Activated naive CD4-positive, alpha-beta T cell (primary cell): ENCODE measurements around the gene CCDC85C.
"Not testable (repeated sequence)": the region's sequence is repeated elsewhere in the genome, so short reads cannot be mapped to it uniquely, and the experiment has no call there.

ENCODE experiments used
- DNase-seq, 4 experiments: peaks; one replicate each; lab custom pipeline; 2025; lab: John Stamatoyannopoulos, UW

The CCDC85C gene

DNA sequence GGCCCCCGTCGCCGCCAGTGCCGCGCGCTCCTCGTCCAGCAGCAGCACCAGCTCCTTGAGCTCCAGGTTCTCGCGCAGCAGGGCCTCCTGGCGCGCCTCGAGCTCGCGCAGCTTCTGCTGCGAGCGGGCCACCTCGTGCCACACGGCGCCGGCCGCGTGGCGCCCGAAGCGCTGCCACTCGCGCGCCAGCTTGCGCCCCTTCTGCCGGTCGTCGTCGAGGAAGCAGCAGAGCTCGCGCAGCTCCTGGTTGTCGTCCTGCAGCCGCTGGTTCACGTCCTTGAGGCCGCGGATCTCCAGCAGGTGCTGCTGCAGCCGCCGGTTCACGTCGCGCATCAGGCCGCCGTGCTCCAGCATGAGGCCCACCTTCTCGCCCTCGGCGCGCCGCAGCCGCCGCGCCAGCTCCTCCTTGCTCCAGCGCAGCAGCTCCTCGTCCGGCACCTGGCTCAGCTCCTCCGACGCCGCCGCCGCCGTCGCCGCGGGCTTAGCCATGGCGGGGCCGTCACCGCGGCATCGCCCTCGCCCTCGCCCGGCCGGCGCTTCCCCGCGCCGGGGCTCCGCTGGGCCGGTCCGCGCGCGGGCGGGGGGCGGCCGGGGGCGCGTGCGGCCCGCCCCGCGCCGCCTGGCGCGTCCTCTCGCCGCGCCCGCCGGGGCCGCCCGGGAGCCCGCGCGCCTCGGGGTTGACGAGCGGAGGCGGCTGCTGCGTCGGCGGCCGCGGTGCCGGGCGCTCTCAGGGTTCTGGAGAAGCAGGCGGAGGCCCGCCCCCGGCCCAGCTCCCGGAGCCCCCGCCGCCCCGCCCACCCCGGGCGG is at the start of gene CCDC85C:
CCDC85C (minus strand) TSS at position 737 of the 807 bp plus-strand sequence; CDS start at position 489, 248 bp downstream.
- peak in 2 of 4 experiments; percentile 16 to 45 for DNase-seq

DNA sequence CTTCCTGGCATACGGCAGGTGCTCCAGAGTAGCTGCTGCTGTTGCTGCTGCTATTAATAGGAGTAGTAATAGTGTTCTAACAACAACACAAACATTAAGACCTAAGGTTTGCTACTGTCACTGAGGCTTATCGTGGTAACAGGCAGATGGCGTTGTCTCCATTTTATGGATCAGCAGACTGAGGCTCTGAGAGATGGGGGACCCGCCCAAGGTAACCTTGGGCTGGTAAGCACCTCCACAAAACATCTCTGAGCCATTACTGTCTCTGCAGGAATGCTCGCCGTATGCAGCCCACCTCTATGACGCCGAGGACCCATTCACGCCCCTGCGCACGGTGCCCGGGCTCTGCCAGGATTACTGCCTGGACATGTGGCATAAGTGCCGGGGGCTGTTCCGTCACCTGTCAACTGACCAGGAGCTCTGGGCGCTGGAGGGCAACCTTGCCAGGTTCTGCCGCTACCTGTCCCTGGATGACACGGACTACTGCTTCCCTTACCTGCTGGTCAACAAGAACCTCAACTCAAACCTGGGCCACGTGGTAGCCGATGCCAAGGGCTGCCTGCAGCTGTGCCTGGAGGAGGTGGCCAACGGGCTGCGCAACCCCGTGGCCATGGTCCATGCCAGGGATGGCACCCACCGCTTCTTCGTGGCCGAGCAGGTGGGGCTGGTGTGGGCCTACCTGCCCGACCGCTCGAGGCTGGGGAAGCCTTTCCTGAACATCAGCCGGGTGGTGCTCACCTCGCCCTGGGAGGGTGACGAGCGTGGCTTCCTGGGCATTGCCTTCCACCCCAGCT is 48.1 kb upstream of the CCDC85C start:
- no peak for DNase-seq

DNA sequence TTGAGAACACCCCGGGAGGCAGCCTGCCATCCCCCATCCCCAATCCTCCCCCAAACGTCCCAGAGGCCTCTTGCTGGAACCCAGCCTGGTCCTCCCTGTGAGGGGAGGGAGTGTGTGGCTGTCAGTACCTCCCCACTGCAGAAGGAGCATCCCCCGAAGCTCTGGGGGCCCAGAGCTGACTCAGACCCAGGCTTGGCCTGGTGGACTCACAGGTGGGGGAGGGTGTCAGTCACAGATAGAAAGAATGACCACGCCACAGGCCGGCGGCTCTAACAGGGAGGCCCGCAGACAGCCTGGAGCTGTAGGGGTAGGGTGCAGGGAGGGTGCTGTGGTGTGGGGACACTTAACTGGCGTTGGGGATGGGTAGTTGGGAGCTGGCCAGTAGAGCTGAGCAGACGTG is 46.2 kb upstream of the CCDC85C start:
- no peak for DNase-seq

DNA sequence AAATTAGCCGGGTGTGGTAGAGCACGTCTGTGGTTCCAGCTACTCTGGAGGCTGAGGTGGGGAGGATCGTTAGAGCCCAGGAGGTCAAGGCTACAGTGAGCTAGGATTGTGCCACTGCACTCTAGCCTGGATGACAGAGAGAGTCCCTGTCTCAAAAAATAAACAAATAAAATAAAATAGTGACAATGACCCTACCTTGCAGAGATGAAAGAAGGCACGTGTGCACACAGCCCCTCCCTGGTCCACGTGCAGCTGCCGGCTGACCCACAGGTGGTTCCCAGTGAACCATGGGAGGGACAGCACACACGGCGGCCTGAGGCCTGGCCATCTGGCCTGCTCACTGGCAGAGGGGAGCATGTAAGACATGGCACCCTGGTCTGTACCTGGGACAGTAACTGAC is 45.6 kb upstream of the CCDC85C start:
- no peak for DNase-seq

DNA sequence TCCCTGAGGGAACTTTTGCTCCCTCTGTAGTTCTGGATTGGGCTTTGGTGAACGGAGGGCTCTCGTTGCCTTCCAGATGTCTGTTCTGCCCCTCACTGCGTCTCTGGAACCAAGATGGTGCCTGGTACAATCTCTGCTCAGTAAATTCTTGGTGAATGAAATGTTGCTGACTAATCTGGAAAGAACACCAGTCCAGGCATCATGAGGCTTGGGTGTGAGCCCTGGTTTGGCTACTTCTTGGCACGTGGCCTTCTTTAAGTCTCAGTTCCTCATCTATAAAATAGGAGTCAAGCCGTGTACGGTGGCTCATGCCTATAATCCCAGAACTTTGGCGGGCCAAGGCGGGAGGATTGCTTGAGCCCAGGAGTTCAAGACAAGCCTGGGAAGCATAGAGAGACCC is 45.2 kb upstream of the CCDC85C start:
- no peak for DNase-seq

DNA sequence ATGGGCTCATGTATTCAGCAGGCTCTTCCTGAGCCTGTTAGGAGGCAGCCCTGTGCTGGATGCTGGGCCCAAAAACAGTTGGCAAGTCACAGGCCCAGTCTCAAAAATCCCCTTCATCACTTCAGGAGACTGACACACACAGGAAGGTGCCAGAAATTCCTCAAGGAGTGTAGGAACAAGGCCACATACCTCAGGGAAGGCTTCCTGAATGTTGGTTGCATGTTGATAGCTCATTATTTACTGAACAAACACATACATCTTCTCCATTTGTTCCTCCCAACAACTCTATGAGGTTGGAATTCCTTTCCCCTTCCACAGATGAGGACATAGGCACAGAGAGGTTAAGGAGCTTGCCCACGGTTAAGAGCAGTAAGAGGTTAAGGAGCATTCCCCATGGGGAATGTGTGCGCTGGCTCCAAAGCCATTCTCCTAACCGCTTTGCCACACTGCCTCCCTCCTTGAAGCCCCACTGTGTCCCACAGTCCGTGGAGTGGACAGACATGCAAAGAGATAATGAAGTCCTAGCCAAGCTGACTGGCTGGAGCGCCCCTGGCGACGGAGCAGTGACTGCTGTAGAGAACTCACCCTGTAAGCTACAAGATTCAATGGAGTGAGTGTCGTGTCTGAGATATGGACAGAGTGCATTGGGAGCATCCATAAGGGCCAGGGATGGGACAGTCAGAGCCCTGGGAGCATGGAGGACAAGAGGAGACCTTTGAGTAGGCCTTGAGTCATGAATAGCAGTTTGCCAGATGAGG is 44.2 kb upstream of the CCDC85C start:
- no peak for DNase-seq

DNA sequence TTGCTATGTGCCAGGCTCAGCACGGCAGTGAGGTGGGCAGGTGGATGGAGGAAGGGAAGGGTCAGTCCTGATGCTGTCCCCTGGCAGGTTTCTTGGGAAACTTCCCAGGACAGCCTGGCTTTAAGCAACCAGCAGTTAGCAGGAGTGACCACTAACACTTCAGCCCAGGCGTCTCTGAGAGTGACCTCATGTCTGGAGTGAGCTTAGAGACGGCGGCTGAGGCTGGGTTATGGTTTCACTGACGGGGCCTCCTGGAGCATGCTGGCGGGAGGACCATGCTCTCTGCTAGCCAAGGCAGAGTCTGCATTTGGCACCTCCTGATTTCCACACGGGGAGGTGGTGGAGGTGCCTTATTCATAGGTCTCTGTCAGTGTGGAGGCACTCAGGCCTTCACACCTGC is 43.4 kb upstream of the CCDC85C start:
- no peak for DNase-seq

DNA sequence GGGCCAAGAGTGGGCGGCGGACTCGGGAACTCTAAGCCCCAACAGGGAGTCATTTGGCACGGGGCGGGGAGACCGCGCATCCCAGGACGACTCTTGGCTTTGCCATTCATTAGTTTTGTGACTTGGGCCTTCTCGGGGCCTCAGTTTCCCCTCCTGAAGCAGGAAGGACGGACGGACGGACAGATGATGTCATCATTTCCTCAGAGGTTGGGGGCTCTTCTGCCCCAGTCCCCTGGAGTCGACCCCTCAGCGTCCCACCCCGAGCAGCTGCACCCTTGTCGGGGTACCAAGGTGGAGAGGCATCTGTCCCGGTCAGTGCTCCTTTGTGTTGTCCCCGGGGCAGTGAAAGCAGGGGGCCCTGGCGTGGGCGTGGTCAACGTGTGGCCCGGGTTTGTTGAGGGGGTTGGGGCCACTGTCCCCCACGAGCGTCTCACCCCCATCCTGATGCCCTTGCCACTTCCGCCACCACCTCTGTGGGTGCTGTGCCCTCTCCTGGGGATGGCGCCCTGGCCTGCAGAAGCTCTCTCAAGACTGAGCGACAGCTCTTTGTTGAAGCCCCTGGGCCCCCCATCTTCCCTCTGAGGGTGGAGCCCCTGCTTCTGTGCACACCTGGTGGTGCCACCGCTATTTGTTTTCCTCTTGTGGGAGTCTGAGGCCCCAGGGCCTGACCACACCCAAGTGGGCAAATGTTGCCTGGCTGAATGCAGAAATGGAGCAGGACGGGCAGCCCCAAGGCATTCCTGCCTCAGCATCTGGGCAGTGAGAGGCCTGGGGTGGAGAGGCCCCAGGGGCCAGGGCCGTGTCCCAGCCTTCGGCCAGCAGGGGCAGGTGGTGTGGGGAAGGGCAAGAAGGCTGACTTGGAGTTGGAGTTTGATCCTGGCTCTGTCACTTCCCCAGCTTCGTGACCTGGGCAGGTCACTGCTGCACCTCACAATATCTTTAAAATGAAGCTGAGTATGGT is 41.8 kb upstream of the CCDC85C start:
- no peak for DNase-seq

DNA sequence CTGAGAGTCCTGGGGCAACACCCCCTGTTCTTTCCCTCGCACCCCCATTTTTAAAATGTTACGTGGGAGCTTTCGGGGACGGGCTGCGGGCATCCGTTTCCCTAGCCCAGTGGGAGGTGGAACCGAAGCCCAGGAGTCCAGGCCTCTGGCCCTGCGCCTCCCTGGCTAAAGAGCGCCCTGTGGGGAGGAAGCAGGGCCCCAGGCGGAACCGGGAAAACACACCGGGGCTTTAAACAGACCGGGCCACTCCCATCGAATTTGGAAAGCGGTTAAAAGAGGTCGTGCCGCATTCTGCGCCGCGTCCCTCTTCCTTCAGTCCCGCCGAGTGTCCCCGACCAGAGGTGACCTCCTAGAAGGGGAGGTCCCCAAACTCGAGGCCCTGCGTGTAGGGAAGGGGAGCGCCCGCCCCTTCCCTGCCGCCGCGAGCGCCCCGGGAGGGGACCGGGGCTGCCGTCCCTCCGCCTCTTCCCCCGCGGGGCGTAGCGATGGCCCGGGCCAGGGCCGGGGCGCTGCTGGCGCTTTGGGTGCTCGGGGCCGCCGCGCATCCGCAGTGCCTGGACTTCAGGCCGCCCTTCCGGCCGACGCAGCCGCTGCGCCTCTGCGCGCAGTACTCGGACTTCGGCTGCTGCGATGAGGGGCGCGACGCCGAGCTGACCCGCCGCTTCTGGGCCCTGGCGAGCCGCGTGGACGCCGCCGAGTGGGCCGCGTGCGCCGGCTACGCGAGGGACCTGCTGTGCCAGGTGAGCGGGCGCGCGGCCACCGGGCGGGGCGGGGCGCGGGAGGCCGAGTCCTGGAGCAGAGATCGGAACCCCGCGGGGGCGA is 40.9 kb upstream of the CCDC85C start, which contains the start of gene HHIPL1:
HHIPL1 (plus strand) TSS at position 407 of the 822 bp plus-strand sequence; CDS start at position 486, 79 bp downstream.
- DNase-seq = no peak

DNA sequence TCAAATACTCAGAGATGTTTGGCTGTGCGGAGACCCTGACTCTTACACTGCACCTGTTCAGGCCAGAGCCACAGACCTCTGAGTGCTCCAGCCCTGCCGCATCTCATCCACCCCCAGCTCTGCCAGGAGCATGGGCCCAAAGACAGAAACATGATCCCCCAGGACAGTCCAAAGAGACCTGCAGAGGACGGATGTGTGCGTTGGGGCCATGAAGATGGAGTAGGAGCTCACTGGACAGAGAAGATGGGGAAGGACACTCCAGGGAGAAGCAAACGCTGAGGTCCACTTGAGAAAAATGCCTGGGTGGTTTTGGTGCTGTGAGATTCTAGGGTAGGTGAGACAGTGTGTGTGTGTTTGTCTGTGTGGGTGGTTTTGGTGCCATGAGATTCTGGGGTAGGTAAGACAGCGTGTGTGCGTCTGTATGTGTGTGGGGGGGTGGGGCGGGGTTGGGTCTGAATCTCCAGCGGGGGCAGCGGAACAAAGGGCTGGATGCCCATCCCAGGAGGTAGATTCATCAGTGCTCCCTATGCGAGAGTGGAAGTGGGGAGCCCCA is 40.1 kb upstream of the CCDC85C start:
- DNase-seq = no peak

DNA sequence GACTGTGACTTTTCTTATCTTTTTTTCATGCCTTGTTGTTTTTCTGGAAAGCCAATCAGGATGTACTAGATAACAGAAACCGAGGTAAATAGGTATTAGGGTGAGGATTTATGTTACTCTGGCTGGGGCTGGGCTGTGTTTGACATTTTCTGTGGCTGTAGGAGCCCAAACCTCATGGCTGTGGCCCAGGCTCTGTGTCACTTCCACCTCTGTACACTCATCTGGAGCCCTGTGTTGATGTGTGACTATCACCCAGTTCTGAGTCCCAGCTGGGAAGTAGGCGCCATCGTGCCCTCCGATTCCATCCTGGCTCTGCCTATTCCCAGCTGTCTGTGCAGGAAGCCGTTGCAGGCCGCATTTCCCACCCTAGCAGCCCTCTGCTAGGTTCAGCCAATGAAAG is 39.3 kb upstream of the CCDC85C start:
- no peak for DNase-seq

DNA sequence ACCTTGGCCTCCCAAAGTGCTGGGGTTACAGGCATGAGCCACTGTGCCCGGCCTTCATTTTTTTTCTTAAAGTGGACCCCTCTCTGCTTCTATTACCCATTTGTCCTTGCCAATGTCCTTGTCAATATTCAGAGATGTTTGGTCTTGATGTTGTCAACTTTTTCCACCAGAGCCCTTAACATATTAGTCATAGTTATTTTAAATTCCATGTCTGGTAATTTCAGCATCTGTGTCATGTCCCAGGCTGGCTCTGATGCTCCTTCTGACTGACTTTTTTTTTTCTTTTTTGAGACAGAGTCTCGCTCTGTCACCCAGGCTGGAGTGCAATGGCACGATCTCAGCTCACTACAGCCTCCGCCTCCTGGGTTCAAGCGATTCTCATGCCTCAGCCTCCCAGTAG is 38.8 kb upstream of the CCDC85C start:
- not testable (repeated sequence) for DNase-seq

DNA sequence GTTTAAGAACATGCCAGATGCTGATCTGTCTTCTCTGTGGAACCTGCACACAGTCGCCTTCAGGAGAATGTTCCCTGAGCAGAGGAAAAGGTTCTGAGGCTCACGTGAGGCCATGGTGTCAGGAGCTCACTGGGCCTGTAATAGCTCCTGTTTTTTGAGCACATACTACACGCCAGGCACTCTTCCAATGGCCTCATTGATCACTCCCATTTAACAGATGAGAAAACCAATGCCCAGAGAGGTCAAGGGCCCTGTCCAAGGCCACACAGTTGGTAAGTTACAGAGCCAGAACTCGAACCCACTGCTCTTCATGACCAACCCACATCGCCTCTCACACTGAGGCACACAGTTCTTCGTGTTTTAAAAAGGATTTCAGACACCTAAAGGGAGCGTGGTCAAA is 33.6 kb upstream of the CCDC85C start:
- no peak for DNase-seq

DNA sequence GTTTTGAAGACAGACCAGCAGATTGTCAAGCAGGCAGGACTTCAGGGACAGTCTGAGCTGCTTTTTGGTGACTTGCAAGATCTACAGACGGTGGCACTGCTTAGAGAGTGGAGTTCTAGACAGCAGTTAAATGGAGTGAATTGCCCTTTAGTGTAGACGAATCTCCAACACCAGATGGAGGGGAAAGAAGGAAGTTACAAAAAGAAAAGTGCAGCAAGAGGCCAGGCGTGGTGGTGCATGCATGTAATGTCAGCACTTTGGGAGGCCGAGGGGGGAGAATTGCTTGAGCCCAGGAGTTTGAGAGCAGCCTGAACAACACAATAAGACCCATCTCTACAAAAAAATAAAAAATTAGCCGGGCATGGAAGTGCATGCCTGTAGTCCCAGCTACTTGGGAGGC is 32.5 kb upstream of the CCDC85C start:
- DNase-seq = no peak

DNA sequence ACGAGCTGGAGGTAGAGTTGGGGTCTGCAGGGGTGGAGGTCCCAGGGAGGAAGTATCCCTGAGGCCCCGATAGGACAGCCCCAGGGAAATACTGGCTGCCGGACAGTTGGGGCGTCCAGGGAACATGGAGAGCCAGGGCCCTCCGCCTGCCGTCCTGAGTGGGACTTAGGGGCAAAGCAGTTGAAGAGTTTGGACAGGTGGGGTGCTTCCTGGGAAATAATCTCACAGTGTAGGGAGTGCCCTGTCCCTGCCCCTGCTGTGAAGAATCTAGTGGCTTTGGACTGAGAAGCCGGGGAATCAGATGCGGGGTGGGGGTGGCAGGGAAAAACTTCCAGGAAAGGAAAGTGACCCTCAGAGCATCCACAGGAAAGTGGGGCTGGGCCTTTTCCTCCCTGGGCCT is 31.1 kb upstream of the CCDC85C start:
- DNase-seq = no peak

DNA sequence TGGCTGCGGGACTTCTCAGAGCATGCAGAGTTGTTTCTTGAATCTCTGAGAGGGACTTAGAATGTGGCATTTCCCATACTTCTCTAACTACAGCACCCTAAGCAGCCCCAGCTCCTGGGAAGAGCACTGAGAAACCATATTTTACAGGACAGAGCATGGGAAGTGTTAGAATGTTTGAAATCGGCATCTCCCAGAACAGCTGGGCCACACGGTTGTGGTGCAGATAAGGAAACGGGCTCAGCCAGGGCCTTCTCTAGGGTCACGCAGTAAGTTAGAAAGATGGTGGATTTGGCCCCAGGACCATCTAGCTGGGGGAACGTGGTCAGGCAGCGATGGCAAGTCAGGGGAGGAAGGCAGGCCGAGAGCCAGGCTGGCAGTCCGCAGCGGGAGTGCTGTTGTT is 30.4 kb upstream of the CCDC85C start:
- DNase-seq = no peak

DNA sequence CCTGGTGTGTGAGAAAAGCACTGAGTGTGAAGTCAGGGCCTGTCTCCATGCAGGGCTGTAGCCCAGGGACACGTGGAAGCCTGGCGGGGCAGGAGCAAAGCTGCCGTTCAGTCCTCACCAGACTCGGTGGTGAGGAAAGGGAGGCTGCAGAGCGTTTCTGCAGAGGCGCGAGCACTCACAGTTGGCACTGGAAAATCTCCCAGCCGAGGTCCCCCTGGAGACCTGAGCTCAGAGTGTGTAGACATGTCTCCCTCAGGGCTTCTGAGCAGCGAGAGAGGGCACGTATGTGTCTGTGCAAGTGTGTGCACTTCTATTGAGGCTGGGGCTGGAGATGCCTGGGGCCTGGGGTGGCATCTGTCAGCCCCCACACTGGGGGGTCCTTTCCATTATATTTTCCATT is 29.9 kb upstream of the CCDC85C start:
- no peak for DNase-seq

DNA sequence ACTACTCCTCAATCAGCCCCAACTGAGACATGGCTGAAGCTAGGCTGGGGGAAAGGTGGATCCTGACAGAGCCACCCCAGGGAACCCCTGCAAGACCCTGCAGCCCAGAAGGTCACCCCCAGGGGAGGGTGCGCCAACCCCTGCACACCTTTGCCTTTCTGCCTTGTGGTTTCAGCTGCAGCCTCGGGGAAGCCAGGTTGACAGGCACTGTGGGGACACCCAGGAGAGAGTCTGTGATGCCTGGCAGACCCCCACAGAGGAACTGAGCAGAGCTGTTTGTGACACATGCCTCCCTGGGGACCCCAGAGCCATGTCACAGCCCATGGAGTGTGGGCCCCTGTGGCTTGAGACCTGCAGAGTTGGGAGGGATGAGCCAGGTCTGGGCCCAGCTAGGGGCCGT is 29.1 kb upstream of the CCDC85C start:
- DNase-seq = no peak

DNA sequence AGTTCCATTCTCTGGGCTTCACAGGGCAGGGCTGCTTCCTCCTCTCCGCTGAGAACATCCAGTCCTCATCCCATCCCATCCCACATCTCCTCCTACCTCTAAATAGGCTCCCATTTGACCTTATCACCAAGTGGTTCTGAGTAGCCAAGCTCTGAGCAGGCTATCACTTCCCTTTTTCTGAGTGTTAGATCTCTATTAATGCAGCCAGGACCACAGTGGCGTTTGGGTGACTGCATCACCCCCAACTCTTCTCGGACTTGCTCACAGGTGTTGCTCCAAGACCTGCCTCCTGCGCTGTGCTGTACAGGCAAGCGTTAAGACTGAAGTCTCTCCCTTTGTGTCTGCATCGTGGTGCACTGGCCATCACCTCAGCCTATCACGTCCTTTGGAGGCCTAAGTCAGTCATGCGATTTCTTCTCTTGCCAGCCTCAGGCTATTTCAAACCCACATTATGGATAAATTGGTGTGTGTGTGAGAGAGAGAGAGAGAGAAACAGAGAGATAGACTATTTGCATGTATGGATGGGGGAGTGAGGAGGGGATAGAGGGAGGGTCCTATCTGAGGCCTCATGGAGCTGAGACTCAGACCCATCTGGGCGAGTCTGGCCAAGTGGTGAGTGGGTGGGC is 28.5 kb upstream of the CCDC85C start:
- DNase-seq = no peak

DNA sequence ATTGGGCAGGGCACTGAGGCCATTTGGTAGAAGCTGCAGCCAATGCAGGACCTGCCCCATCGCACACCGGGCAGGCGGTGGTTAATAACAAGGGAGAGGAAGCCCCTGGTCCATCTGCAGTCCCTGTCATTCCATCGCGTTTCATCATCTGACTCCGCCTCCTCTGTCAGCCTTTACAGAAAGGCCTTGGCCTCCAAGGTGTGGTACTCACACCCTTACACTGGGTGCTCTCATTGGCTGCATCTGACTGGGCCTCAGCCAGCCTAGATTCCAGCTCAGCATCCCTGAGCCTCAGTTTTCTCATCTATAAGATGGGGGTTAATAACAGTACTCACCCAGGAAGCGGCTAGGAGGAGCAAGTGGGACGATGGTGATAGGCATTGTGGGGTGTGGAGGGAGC is 26.2 kb upstream of the CCDC85C start:
- no peak for DNase-seq
